GM23338 (cell line): ENCODE results near the gene OR8D1. TPM values are rescaled to one million over a fixed set of nuclear protein-coding genes. Genes with fewer than 3 reads are reported as not detected.

Source experiments
- ATAC-seq: fragments of 200-7000 bp; cut with Tn5 transposase; 3 replicates; pipeline ENCODE4 v1.9.1; 2020
- DNase-seq: peaks from one replicate; pipeline ENCODE4 v3.0.0-alpha.2; 2015; ENCODE audit warnings: low spot score
- H2AFZ ChIP-seq: fragments of 200-600 bp; sonication (generic); 2 replicates; pipeline ENCODE4 v1.8.0; 2016; ENCODE audit warnings: antibody characterized with exemption, mild to moderate bottlenecking, moderate library complexity
- H3F3A ChIP-seq: fragments of 200-600 bp; sonication (generic); replicated peaks from 2 replicates; pipeline ENCODE4 v1.8.0; 2017; ENCODE audit warnings: antibody characterized with exemption, mixed run types, low read depth
- H3K27ac ChIP-seq: fragments of 200-600 bp; sonication (generic); 2 replicates; pipeline ENCODE4 v1.6.1; 2016; ENCODE audit warnings: low read depth
- H3K27me3 ChIP-seq: fragments of 200-600 bp; sonication (generic); 2 replicates; pipeline ENCODE4 v1.8.0; 2016; ENCODE audit warnings: mild to moderate bottlenecking, mixed run types, moderate library complexity; ENCODE audit not compliant: insufficient read depth
- H3K36me3 ChIP-seq: fragments of 200-600 bp; sonication (generic); 2 replicates; pipeline ENCODE4 v1.8.0; 2016; ENCODE audit warnings: mild to moderate bottlenecking; ENCODE audit not compliant: insufficient read depth
- H3K4me1 ChIP-seq: fragments of 200-600 bp; sonication (generic); 2 replicates; pipeline ENCODE4 v1.8.0; 2016; ENCODE audit warnings: mild to moderate bottlenecking, moderate library complexity; ENCODE audit not compliant: insufficient read depth
- H3K4me2 ChIP-seq: fragments of 200-600 bp; sonication (generic); 2 replicates; pipeline ENCODE4 v1.7.1; 2017; ENCODE audit warnings: mixed run types
- H3K4me3 ChIP-seq: fragments of 200-600 bp; sonication (generic); 2 replicates; pipeline ENCODE4 v1.6.1; 2016; ENCODE audit warnings: mixed run types
- H3K79me2 ChIP-seq: fragments of 200-600 bp; sonication (generic); replicated peaks from 2 replicates; pipeline ENCODE4 v1.8.0; 2017; ENCODE audit warnings: mild to moderate bottlenecking; ENCODE audit not compliant: insufficient read depth
- H3K9me2 ChIP-seq: fragments of 200-600 bp; sonication (generic); 2 replicates; pipeline ENCODE4 v1.8.0; 2017; ENCODE audit not compliant: insufficient read depth
- H4K20me1 ChIP-seq: fragments of 200-600 bp; sonication (generic); replicated peaks from 2 replicates; pipeline ENCODE4 v1.8.0; 2017; ENCODE audit warnings: mild to moderate bottlenecking; ENCODE audit not compliant: insufficient read depth
- H3K27ac Mint-ChIP-seq: 2 replicates; pipeline ENCODE4 v1.8.0; 2020; ENCODE audit warnings: inconsistent platforms, mild to moderate bottlenecking, moderate library complexity, mixed read lengths
- H3K27me3 Mint-ChIP-seq: 3 replicates; pipeline ENCODE4 v1.8.0; 2022; ENCODE audit warnings: low read depth, mild to moderate bottlenecking, moderate library complexity, mixed read lengths, inconsistent platforms; ENCODE audit not compliant: insufficient read depth, poor library complexity
- H3K36me3 Mint-ChIP-seq: 3 replicates; pipeline ENCODE4 v1.8.0; 2021; ENCODE audit warnings: low read depth, mild to moderate bottlenecking, inconsistent platforms, moderate library complexity, mixed read lengths
- H3K4me1 Mint-ChIP-seq: 3 replicates; pipeline ENCODE4 v1.8.0; 2020; ENCODE audit warnings: mild to moderate bottlenecking, inconsistent platforms, mixed read lengths
- H3K4me3 Mint-ChIP-seq: 3 replicates; pipeline ENCODE4 v1.8.0; 2021; ENCODE audit warnings: moderate library complexity, mild to moderate bottlenecking, inconsistent platforms, mixed read lengths
- H3K9me3 Mint-ChIP-seq: 3 replicates; pipeline ENCODE4 v1.8.0; 2020; ENCODE audit warnings: moderate library complexity, mild to moderate bottlenecking, inconsistent platforms, mixed read lengths
- EZH2 ChIP-seq: fragments of 200-600 bp; sonication (generic); IDR thresholded peaks from one replicate; pipeline ENCODE4 v1.8.0; 2017; ENCODE audit warnings: antibody characterized with exemption, mild to moderate bottlenecking, low read depth; ENCODE audit not compliant: unreplicated experiment
- NANOG ChIP-seq: IDR thresholded peaks from 2 replicates; pipeline ENCODE4 v1.6.1; 2016; ENCODE audit warnings: antibody characterized with exemption, borderline replicate concordance
- POLR2AphosphoS5 ChIP-seq: IDR thresholded peaks from 2 replicates; pipeline ENCODE4 v1.6.1; 2016; ENCODE audit warnings: antibody characterized with exemption, low read depth
- STAT1 ChIP-seq: IDR thresholded peaks from one replicate; pipeline ENCODE4 v1.6.1; 2016; ENCODE audit warnings: antibody characterized with exemption; ENCODE audit not compliant: unreplicated experiment
- ZNF114 ChIP-seq: fragments of 250-450 bp; sonication (Bioruptor Pico); IDR thresholded peaks from 2 replicates; pipeline ENCODE4 v1.5.0; 2020; ENCODE audit warnings: mild to moderate bottlenecking, moderate library complexity
- ZNF331 ChIP-seq: fragments of 250-450 bp; sonication (Bioruptor Pico); IDR thresholded peaks from 2 replicates; pipeline ENCODE4 v1.5.0; 2020; ENCODE audit warnings: low read depth, mild to moderate bottlenecking, moderate library complexity
- ZNF462 ChIP-seq: fragments of 250-450 bp; sonication (Bioruptor Pico); IDR thresholded peaks from 2 replicates; pipeline ENCODE4 v1.5.0; 2020; ENCODE audit warnings: mild to moderate bottlenecking, moderate library complexity
- polyA plus RNA-seq: library from polyadenylated mRNA; unstranded; fragments of >200 nt; fragmentation: Nextera tagmentation; extraction: Ambion mirVana; gene quantifications from 2 replicates; pipeline ENCODE4 v1.2.1, GENCODE V29; 2016
- total RNA-seq: library from RNA; depleted of rRNA; stranded (reverse); fragments of >200 nt; shearing (Covaris generic); gene quantifications from 2 replicates; pipeline ENCODE4 v1.2.3, GENCODE V29; 2014
- TF ChIP-seq, protein P1 (sequence below): IDR thresholded peaks from one replicate; pipeline ENCODE4 v1.6.1; 2018; ENCODE audit warnings: antibody characterized with exemption; ENCODE audit not compliant: unreplicated experiment
- TF ChIP-seq, protein P2 (sequence below), 2 experiments: fragments of 200-600 bp in 1 of 2; sonication (generic) in 1 of 2; conservative IDR thresholded peaks; 2 replicates each; pipeline versions ENCODE4 v1.5.1 to v1.6.1; 2016 to 2017; ENCODE audit warnings: antibody characterized with exemption in 2 of 2, low read depth in 2 of 2, mild to moderate bottlenecking in 2 of 2, moderate library complexity in 1 of 2

OR8D1 gene
- total and polyA plus RNA-seq, 2 experiments from 2014 or later, result not detected

DNA sequence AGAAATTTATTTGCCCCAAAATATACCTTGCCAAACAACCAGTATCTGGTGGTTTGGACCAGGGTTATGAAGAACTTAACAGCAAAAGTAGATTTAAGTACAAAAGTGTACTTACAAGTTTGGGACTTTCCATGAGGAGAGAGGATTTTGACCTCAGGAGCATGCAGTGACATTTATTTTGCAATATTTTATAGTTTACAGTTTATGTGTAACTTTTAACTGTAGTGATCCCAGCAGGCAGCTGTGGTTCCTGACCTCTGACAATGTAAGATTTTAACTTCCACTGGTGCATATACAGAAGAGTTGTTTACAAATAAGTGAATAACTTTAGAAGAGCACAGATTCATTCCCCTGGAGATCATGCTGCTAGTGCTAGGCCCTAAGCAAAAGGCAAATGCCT is 6.7 kb downstream of the OR8D1 start (continued):
- TF ChIP-seq, protein P1, sequence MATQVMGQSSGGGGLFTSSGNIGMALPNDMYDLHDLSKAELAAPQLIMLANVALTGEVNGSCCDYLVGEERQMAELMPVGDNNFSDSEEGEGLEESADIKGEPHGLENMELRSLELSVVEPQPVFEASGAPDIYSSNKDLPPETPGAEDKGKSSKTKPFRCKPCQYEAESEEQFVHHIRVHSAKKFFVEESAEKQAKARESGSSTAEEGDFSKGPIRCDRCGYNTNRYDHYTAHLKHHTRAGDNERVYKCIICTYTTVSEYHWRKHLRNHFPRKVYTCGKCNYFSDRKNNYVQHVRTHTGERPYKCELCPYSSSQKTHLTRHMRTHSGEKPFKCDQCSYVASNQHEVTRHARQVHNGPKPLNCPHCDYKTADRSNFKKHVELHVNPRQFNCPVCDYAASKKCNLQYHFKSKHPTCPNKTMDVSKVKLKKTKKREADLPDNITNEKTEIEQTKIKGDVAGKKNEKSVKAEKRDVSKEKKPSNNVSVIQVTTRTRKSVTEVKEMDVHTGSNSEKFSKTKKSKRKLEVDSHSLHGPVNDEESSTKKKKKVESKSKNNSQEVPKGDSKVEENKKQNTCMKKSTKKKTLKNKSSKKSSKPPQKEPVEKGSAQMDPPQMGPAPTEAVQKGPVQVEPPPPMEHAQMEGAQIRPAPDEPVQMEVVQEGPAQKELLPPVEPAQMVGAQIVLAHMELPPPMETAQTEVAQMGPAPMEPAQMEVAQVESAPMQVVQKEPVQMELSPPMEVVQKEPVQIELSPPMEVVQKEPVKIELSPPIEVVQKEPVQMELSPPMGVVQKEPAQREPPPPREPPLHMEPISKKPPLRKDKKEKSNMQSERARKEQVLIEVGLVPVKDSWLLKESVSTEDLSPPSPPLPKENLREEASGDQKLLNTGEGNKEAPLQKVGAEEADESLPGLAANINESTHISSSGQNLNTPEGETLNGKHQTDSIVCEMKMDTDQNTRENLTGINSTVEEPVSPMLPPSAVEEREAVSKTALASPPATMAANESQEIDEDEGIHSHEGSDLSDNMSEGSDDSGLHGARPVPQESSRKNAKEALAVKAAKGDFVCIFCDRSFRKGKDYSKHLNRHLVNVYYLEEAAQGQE, result no peak
- no peak for TF ChIP-seq ZNF331
- no peak for TF ChIP-seq EZH2
- TF ChIP-seq STAT1, result no peak
- TF ChIP-seq, protein P2, sequence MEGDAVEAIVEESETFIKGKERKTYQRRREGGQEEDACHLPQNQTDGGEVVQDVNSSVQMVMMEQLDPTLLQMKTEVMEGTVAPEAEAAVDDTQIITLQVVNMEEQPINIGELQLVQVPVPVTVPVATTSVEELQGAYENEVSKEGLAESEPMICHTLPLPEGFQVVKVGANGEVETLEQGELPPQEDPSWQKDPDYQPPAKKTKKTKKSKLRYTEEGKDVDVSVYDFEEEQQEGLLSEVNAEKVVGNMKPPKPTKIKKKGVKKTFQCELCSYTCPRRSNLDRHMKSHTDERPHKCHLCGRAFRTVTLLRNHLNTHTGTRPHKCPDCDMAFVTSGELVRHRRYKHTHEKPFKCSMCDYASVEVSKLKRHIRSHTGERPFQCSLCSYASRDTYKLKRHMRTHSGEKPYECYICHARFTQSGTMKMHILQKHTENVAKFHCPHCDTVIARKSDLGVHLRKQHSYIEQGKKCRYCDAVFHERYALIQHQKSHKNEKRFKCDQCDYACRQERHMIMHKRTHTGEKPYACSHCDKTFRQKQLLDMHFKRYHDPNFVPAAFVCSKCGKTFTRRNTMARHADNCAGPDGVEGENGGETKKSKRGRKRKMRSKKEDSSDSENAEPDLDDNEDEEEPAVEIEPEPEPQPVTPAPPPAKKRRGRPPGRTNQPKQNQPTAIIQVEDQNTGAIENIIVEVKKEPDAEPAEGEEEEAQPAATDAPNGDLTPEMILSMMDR (conservative IDR thresholded peaks at IDR 0.05; ENCODE audit: low read depth in 2 of 2), result no peak
- no peak for TF ChIP-seq POLR2AphosphoS5
- TF ChIP-seq ZNF114 (CRISPR knock-in tag), result no peak

GRCh38 chr11:124302347-124303125 is 11.2 kb downstream of the OR8D1 start:
- peak; percentile 47 for DNase-seq
- Histone ChIP-seq H3K36me3 (no peaks in the 10 kb centered on the region), H2AFZ (no peak overlapping the region), H3K4me2 (peak overlapping the region; percentile 67), H3K4me1 (peaks cover 27% of the 10 kb centered on the region), H4K20me1 (no peaks in the 10 kb centered on the region), H3K27me3 (no peaks in the 10 kb centered on the region), H3K9me2 (no peaks in the 10 kb centered on the region), H3K4me3 (0 out of 2 replicates have a peak overlapping the region, but pooled peaks have one; percentile 8), H3K27ac (no peak overlapping the region), H3F3A (no peaks in the 10 kb centered on the region), H3K79me2 (no peaks in the 10 kb centered on the region)
- H3K4me3 Mint-ChIP-seq, result no peak overlapping the region
- H3K36me3 Mint-ChIP-seq, result no peaks in the 10 kb centered on the region
- peaks cover 20% of the 10 kb centered on the region for H3K4me1 Mint-ChIP-seq
- peak overlapping the region; percentile 14 for H3K27ac Mint-ChIP-seq
- no peaks in the 10 kb centered on the region for H3K9me3 Mint-ChIP-seq
- ATAC-seq, result peak; percentile 41; the same call in 2 of the 3 replicates
- H3K27me3 Mint-ChIP-seq, result no peaks in the 10 kb centered on the region
- TF ChIP-seq NANOG (no peak), ZNF462 (CRISPR knock-in tag) (no peak), ZNF114 (CRISPR knock-in tag) (no peak)
- TF ChIP-seq, protein P1, result no peak
